ENCODE data around the gene PTPRG. TPM values are rescaled to one million over a fixed set of nuclear protein-coding genes. Genes with fewer than 3 reads are reported as not detected.

PTPRG gene
- polyA plus RNA-seq, 1 donor (not counting 4 experiments of a cell fraction or from before 2014, with no cell fraction given): 12.1 TPM

DNA sequence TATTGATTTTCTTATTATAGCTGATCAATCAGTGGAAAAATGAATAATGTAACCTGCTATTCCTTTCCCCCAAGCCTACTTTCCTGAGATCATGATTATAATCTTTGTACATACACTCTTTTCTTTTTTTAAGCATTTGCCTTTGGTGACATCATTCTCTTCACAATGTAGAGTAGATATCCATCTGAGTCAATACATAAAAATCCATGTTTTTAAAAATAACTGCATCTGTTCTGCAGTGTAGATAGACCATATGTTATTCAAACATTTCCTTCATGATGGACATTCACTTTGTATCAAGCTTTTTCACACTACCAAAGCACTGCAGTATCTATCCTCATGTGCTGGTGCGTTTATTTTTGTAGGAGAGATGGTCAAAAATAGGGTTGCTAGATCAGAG is 211.1 kb downstream of the PTPRG start:
- H3K4me3 ChIP-seq (ENCODE audit: control insufficient read depth in 2 of 3, extremely low read depth in 1 of 3, insufficient read depth in 2 of 3, low read depth in 1 of 3, low read length in 3 of 3): no peak overlapping the region
- H3K36me3 ChIP-seq (ENCODE audit: control insufficient read depth in 2 of 2, extremely low read depth in 1 of 2, insufficient read depth in 2 of 2, low read length in 2 of 2): no peaks in the 10 kb centered on the region
- H3K27ac ChIP-seq (ENCODE audit: control insufficient read depth, insufficient read depth, low read length): no peak overlapping the region
- H3K9me1 ChIP-seq (ENCODE audit: control insufficient read depth, extremely low read depth, insufficient read depth, low read length): no peaks in the 10 kb centered on the region
- no peak for TF ChIP-seq EZH2 (IDR thresholded peaks at IDR 0.05; ENCODE audit: low read length)
- TF ChIP-seq, protein P1, sequence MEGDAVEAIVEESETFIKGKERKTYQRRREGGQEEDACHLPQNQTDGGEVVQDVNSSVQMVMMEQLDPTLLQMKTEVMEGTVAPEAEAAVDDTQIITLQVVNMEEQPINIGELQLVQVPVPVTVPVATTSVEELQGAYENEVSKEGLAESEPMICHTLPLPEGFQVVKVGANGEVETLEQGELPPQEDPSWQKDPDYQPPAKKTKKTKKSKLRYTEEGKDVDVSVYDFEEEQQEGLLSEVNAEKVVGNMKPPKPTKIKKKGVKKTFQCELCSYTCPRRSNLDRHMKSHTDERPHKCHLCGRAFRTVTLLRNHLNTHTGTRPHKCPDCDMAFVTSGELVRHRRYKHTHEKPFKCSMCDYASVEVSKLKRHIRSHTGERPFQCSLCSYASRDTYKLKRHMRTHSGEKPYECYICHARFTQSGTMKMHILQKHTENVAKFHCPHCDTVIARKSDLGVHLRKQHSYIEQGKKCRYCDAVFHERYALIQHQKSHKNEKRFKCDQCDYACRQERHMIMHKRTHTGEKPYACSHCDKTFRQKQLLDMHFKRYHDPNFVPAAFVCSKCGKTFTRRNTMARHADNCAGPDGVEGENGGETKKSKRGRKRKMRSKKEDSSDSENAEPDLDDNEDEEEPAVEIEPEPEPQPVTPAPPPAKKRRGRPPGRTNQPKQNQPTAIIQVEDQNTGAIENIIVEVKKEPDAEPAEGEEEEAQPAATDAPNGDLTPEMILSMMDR (optimal IDR thresholded peaks at IDR 0.05 in 1 of 3, IDR thresholded peaks at IDR 0.05 in 1 of 3, conservative IDR thresholded peaks at IDR 0.05 in 1 of 3; ENCODE audit: extremely low read depth in 1 of 3, insufficient read depth in 2 of 3, low read length in 3 of 3): no peak
- H4K20me1 ChIP-seq (ENCODE audit: control insufficient read depth, extremely low read depth, insufficient read depth, low read length): no peaks in the 10 kb centered on the region
- H3K9ac ChIP-seq (ENCODE audit: control insufficient read depth, extremely low read depth, insufficient read depth, low read length): no peak overlapping the region
- DNase-seq (ENCODE audit: low read depth, low spot score): no peak
- no peak overlapping the region for H3K4me2 ChIP-seq (ENCODE audit: control insufficient read depth, extremely low read depth, insufficient read depth, low read depth, low read length)
- peaks cover 6% of the 10 kb centered on the region for H3K79me2 ChIP-seq (ENCODE audit: control insufficient read depth, insufficient read depth, low read length)
- no peak for FAIRE-seq
- no peak overlapping the region for H2AFZ ChIP-seq (ENCODE audit: control insufficient read depth, low read length)
- dilution Hi-C loops (cut with MboI; ENCODE audit: extremely low pct_ligation_motif_present, low sequenced_read_pairs): no loop called here
- no peaks in the 10 kb centered on the region for H3K4me1 ChIP-seq (ENCODE audit: control insufficient read depth, extremely low read depth, insufficient read depth, low read length)
- H3K9me3 ChIP-seq (ENCODE audit: control insufficient read depth, low read depth, low read length): no peaks in the 10 kb centered on the region
- no peaks in the 10 kb centered on the region for H3K27me3 ChIP-seq (ENCODE audit: control insufficient read depth, extremely low read depth, insufficient read depth, low read length)

DNA sequence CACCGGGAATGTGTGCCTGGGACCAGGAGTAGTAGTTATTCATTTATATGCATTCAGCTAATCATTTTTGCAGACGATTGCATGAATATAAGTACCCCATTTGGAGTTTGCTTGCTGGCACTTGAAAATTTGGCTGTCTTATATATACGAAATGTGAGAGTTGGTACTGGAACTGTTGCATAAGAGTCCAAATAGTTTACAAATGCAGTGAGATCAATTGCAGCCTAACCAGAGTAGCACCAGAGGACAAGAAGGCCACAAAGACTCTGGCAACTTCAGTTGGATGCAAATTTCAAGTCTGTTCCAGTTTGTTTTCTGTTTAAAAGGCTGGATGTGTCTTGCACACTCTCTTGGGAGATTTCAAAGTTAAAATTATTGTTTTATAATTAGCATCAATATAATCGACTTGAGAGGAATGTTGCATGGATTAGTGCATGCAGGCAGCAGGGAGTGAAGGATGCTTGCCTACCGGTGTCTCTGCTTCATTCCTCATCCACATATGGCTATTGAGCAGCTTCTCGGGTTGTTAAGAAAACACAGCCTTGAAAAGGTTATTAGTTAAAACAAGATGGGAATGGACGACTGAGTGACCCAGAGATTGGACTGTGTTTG is 213.0 kb downstream of the PTPRG start:
- Histone ChIP-seq H3K36me3 (ENCODE audit: control insufficient read depth in 2 of 2, extremely low read depth in 1 of 2, insufficient read depth in 2 of 2, low read length in 2 of 2) (no peaks in the 10 kb centered on the region), H3K4me1 (ENCODE audit: control insufficient read depth, extremely low read depth, insufficient read depth, low read length) (no peaks in the 10 kb centered on the region), H3K9me3 (ENCODE audit: control insufficient read depth, low read depth, low read length) (no peaks in the 10 kb centered on the region), H3K79me2 (ENCODE audit: control insufficient read depth, insufficient read depth, low read length) (peaks cover 4% of the 10 kb centered on the region), H3K27me3 (ENCODE audit: control insufficient read depth, extremely low read depth, insufficient read depth, low read length) (no peaks in the 10 kb centered on the region), H3K9me1 (ENCODE audit: control insufficient read depth, extremely low read depth, insufficient read depth, low read length) (no peaks in the 10 kb centered on the region), H2AFZ (ENCODE audit: control insufficient read depth, low read length) (no peak overlapping the region), H4K20me1 (ENCODE audit: control insufficient read depth, extremely low read depth, insufficient read depth, low read length) (no peaks in the 10 kb centered on the region), H3K4me3 (ENCODE audit: control insufficient read depth in 2 of 3, extremely low read depth in 1 of 3, insufficient read depth in 2 of 3, low read depth in 1 of 3, low read length in 3 of 3) (no peak overlapping the region), H3K4me2 (ENCODE audit: control insufficient read depth, extremely low read depth, insufficient read depth, low read depth, low read length) (no peak overlapping the region), H3K27ac (ENCODE audit: control insufficient read depth, insufficient read depth, low read length) (no peak overlapping the region), H3K9ac (ENCODE audit: control insufficient read depth, extremely low read depth, insufficient read depth, low read length) (no peak overlapping the region)
- DNase-seq (ENCODE audit: low read depth, low spot score): no peak
- dilution Hi-C loops (cut with MboI; ENCODE audit: extremely low pct_ligation_motif_present, low sequenced_read_pairs): no loop called here
- FAIRE-seq: no peak
- TF ChIP-seq, protein P1 (optimal IDR thresholded peaks at IDR 0.05 in 1 of 3, IDR thresholded peaks at IDR 0.05 in 1 of 3, conservative IDR thresholded peaks at IDR 0.05 in 1 of 3; ENCODE audit: extremely low read depth in 1 of 3, insufficient read depth in 2 of 3, low read length in 3 of 3): no peak
- no peak for TF ChIP-seq EZH2 (IDR thresholded peaks at IDR 0.05; ENCODE audit: low read length)

Data from keratinocyte (primary cell).